ENCODE data around the gene MATCAP1.

The MATCAP1 gene

GRCh38 chr16:67190448-67191399 lies 7.0 kb upstream of the MATCAP1 start:
- peak; percentile 62 for DNase-seq (ENCODE audit: low read depth)

DNA sequence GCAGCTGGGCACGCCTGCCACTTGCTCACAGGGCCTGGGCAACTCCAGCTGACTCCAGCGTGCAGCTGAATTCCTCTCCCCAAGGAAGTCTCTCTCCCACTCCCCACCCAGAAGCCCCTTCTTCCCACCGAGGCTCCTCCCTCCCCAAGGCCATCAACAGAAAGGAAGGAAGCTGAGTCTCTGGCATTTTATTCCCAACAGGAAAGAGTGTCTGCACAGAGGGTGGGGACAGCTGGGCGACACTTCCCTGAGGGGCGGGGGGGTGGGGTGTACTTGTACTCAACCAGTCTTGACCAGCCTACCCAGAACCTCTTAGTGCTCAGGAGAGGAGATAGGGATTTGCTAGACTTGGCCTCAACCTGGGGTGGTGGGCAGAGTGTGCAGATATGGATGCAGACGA lies 6.3 kb upstream of the MATCAP1 start, which contains the start of gene EXOC3L1:
Gene EXOC3L1, minus strand, starts transcription at position 96 of the 400 bp plus-strand sequence. CDS start 460 bp downstream, outside the sequence.
- DNase-seq (ENCODE audit: low read depth), result no peak

- DNase-seq (ENCODE audit: low read depth), result no peak
Measured at GRCh38 chr16:67188798-67189197, 5.0 kb upstream of the MATCAP1 start.

GRCh38 chr16:67188323-67188722 lies 4.6 kb upstream of the MATCAP1 start:
- no peak for DNase-seq (ENCODE audit: low read depth)

DNA sequence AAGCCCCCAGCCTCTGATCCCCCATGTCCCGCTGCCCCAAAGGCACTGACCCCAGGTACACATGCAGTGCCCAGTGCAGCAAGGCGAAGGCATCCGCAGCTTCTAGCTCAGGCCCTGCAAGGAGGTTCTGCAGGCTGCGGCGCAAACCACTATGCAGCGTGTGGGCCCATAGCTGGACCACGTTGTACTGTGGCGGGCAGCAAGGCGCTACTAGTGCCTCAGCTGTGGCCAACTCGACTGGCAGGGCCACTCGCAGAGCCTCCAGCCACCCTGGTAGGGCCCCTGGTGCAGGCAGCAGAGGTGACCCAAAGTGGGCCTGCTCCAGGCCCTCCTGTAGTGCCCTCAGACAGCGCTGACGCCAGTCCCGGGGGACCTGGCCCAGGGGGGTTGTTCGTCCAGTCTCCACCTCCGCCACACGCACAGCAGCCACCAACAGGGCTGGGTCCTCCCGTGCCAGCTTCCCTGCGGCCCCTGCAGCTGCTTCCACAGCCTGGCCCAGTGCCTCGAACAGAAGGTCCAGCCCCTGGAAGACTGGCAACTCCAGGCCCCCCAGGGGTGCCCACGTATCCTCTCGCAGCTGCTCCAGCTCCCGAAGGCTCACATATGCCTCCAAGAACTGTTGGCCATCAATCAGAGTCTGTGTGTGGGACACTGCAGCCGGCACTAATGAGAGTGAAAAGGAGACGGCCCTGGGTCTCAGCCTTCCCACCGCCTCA lies 3.6 kb upstream of the MATCAP1 start:
- no peak for DNase-seq (ENCODE audit: low read depth)

- DNase-seq (ENCODE audit: low read depth), result no peak
Measured at GRCh38 chr16:67186550-67186950, 2.8 kb upstream of the MATCAP1 start.

DNA sequence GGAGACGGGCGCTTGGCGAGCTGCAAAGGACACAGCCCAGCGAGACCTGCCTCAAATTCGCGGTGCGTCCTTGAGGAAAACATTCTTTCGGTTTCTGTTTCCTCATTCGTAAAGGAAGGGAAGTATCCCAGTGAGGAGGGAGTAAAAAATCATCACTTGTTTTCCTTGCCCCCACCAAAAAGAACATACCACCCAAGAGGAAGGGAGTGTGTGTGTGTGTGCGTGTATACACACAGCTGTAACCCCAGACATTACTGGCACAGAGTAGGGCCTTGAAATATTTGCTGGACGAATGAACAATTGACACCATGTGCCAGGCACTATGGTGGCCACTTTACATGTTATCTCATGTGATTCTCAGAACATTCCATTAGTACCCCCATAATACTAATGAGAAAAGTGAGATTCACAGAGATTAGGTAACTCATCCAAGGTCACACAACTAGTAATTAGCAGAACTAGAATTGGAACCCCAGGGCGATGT lies 1.9 kb upstream of the MATCAP1 start:
- no peak for DNase-seq (ENCODE audit: low read depth)

GRCh38 chr16:67184995-67185650 lies 1.4 kb upstream of the MATCAP1 start:
- DNase-seq (ENCODE audit: low read depth), result peak; percentile 89

- no peak for DNase-seq (ENCODE audit: low read depth)
Measured at GRCh38 chr16:67184453-67184994, 761 bp upstream of the MATCAP1 start.

- DNase-seq (ENCODE audit: low read depth), result no peak
Measured at GRCh38 chr16:67183284-67183626, 508 bp downstream of the MATCAP1 start.

GRCh38 chr16:67182288-67182687 lies 1.5 kb downstream of the MATCAP1 start:
- DNase-seq (ENCODE audit: low read depth), result no peak

DNA sequence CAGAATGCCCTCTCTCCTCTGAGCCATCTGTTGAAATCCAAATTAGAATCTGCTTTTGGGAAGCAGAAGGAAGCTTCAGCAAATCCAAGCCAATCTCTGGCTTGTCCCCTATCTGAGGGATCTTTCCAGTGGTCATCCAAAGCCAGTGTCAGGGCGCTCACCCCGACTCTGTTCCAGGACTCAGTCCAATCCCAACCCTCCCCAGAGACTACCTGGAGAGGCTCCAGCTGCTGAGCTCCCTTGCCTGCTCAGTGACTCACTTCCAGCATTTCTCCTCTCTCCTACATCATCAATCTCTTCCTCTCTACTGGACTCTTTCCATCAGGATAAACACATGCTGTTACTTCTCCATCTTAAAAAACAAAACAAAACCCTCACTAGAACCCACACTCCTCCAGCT lies 2.4 kb downstream of the MATCAP1 start:
- peak; percentile 74 for DNase-seq (ENCODE audit: low read depth)

- no peak for DNase-seq (ENCODE audit: low read depth)
Measured at GRCh38 chr16:67180166-67180565, 3.6 kb downstream of the MATCAP1 start.

GRCh38 chr16:67179421-67180080 lies 4.2 kb downstream of the MATCAP1 start:
- DNase-seq (ENCODE audit: low read depth), result no peak

- DNase-seq (ENCODE audit: low read depth), result peak; percentile 72
Measured at GRCh38 chr16:67177743-67178699, 5.7 kb downstream of the MATCAP1 start.

GRCh38 chr16:67176662-67177061 lies 7.1 kb downstream of the MATCAP1 start:
- DNase-seq (ENCODE audit: low read depth), result no peak

GRCh38 chr16:67174706-67175231 lies 9.0 kb downstream of the MATCAP1 start:
- DNase-seq (ENCODE audit: low read depth), result no peak

GRCh38 chr16:67173808-67174705 lies 9.7 kb downstream of the MATCAP1 start:
- peak; percentile 88 for DNase-seq (ENCODE audit: low read depth)

- no peak for DNase-seq (ENCODE audit: low read depth)
Measured at GRCh38 chr16:67173323-67173722, 10.4 kb downstream of the MATCAP1 start.
